Measurements from ENCODE around the gene LCLAT1.

DNA sequence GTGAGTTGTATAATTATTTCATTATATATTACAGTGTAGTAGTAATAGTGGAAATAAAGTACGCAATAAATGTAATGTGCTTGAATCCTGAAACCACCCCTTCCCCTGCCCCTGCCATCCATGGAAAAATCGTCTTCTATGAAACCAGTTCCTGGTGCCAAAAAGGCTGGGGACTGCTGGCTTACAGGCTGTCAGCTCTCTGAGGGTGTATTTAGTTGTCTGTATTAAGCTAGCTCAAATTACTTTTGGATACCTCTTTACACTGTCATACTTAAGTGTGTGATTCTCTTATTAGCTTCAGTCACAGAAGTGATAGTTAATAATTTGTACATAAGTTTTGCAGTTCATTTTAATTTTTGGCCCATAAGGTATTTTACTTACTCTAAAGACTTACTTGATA, 29.6 kb downstream of the LCLAT1 start:
- TF ChIP-seq, protein P1, sequence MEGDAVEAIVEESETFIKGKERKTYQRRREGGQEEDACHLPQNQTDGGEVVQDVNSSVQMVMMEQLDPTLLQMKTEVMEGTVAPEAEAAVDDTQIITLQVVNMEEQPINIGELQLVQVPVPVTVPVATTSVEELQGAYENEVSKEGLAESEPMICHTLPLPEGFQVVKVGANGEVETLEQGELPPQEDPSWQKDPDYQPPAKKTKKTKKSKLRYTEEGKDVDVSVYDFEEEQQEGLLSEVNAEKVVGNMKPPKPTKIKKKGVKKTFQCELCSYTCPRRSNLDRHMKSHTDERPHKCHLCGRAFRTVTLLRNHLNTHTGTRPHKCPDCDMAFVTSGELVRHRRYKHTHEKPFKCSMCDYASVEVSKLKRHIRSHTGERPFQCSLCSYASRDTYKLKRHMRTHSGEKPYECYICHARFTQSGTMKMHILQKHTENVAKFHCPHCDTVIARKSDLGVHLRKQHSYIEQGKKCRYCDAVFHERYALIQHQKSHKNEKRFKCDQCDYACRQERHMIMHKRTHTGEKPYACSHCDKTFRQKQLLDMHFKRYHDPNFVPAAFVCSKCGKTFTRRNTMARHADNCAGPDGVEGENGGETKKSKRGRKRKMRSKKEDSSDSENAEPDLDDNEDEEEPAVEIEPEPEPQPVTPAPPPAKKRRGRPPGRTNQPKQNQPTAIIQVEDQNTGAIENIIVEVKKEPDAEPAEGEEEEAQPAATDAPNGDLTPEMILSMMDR (IDR thresholded peaks at IDR 0.05; ENCODE audit: low read depth, low read length, missing input control): no peak
- no peak for TF ChIP-seq RAD21 (IDR thresholded peaks at IDR 0.05)
- TF ChIP-seq, protein P2, sequence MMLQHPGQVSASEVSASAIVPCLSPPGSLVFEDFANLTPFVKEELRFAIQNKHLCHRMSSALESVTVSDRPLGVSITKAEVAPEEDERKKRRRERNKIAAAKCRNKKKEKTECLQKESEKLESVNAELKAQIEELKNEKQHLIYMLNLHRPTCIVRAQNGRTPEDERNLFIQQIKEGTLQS (IDR thresholded peaks at IDR 0.05): no peak
- no peak for TF ChIP-seq SP1 (IDR thresholded peaks at IDR 0.05)
- no peak for TF ChIP-seq EGR1 (IDR thresholded peaks at IDR 0.05; ENCODE audit: low read depth in 2 of 2)
- TF ChIP-seq YY1 (IDR thresholded peaks at IDR 0.05): no peak
- TF ChIP-seq, protein P3, sequence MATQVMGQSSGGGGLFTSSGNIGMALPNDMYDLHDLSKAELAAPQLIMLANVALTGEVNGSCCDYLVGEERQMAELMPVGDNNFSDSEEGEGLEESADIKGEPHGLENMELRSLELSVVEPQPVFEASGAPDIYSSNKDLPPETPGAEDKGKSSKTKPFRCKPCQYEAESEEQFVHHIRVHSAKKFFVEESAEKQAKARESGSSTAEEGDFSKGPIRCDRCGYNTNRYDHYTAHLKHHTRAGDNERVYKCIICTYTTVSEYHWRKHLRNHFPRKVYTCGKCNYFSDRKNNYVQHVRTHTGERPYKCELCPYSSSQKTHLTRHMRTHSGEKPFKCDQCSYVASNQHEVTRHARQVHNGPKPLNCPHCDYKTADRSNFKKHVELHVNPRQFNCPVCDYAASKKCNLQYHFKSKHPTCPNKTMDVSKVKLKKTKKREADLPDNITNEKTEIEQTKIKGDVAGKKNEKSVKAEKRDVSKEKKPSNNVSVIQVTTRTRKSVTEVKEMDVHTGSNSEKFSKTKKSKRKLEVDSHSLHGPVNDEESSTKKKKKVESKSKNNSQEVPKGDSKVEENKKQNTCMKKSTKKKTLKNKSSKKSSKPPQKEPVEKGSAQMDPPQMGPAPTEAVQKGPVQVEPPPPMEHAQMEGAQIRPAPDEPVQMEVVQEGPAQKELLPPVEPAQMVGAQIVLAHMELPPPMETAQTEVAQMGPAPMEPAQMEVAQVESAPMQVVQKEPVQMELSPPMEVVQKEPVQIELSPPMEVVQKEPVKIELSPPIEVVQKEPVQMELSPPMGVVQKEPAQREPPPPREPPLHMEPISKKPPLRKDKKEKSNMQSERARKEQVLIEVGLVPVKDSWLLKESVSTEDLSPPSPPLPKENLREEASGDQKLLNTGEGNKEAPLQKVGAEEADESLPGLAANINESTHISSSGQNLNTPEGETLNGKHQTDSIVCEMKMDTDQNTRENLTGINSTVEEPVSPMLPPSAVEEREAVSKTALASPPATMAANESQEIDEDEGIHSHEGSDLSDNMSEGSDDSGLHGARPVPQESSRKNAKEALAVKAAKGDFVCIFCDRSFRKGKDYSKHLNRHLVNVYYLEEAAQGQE (IDR thresholded peaks at IDR 0.05): no peak
- TF ChIP-seq FOXA1 (IDR thresholded peaks at IDR 0.05): no peak
- no peak for TF ChIP-seq TAF1 (conservative IDR thresholded peaks at IDR 0.05)
